Measurements from ENCODE around the gene TOR1B. TPM values are rescaled to one million over a fixed set of nuclear protein-coding genes. Genes with fewer than 3 reads are reported as not detected.
A peak's percentile ranks its signal among the peaks of the same experiment; 100 is the strongest.
"Not testable (repeated sequence)": the region's sequence is repeated elsewhere in the genome, so short reads cannot be mapped to it uniquely, and the experiment has no call there.

Gene TOR1B
- total and polyA plus RNA-seq, 9 donors = 12.3 to 21.5 (median 15.0) TPM

DNA sequence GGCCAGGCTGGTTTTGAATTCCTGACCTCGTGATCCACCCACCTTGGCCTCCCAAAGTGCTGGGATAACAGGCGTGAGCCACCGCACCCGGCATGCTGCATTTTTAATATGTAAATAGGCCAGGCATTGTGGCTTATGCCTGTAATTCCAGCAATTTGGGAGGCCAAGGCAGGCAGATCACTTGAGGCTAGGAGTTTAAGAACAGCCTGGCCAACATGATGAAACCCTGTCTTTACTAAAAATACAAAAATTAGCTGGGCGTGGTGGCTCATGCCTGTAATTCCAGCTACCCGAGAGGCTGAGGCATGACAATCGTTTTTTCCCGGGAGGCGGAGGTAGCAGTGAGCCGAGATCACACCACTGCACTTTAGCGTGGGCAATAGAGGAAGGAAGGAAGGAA, 18.0 kb upstream of the TOR1B start:
- H3K27me3 ChIP-seq (ENCODE audit: control insufficient read depth, insufficient read depth, low read length); H3K4me1 ChIP-seq (ENCODE audit: control insufficient read depth, insufficient read depth, low read length); DNase-seq; H3K4me3 ChIP-seq (ENCODE audit: low read length); H3K36me3 ChIP-seq (ENCODE audit: control insufficient read depth, insufficient read depth, low read length); H3K9me3 ChIP-seq (replicated peaks; ENCODE audit: control insufficient read depth, low read depth, low read length); H3K27ac ChIP-seq (ENCODE audit: low read length): not testable (repeated sequence)
- 72% methylated on average over 9 of the region's 11 CpGs for WGBS (ENCODE audit: insufficient coverage)

- DNase-seq = no peak
- no CpG with 5 or more reads among the region's 1 CpG for WGBS (ENCODE audit: insufficient coverage)
Measured at GRCh38 chr9:129785866-129786265, 17.1 kb upstream of the TOR1B start.

GRCh38 chr9:129786481-129786880, 16.5 kb upstream of the TOR1B start:
- H3K9me3 ChIP-seq (replicated peaks; ENCODE audit: control insufficient read depth, low read depth, low read length) = no peaks in the 10 kb centered on the region
- 73% methylated on average over 10 of the region's 10 CpGs for WGBS (ENCODE audit: insufficient coverage)
- no peak overlapping the region for H3K27ac ChIP-seq (ENCODE audit: low read length)
- no peaks in the 10 kb centered on the region for H3K4me1 ChIP-seq (ENCODE audit: control insufficient read depth, insufficient read depth, low read length)
- H3K27me3 ChIP-seq (ENCODE audit: control insufficient read depth, insufficient read depth, low read length) = peaks cover 2% of the 10 kb centered on the region
- no peak overlapping the region for H3K4me3 ChIP-seq (ENCODE audit: low read length)
- H3K36me3 ChIP-seq (ENCODE audit: control insufficient read depth, insufficient read depth, low read length) = no peaks in the 10 kb centered on the region
- DNase-seq = no peak

More at GRCh38 chr9:129785866-129786265, 17.1 kb upstream of the TOR1B start:
- no peaks in the 10 kb centered on the region for H3K4me1 ChIP-seq (ENCODE audit: control insufficient read depth, insufficient read depth, low read length)
- no peak overlapping the region for H3K4me3 ChIP-seq (ENCODE audit: low read length)
- H3K27me3 ChIP-seq (ENCODE audit: control insufficient read depth, insufficient read depth, low read length) = peaks cover 2% of the 10 kb centered on the region
- no peak overlapping the region for H3K27ac ChIP-seq (ENCODE audit: low read length)
- no peaks in the 10 kb centered on the region for H3K9me3 ChIP-seq (replicated peaks; ENCODE audit: control insufficient read depth, low read depth, low read length)
- no peaks in the 10 kb centered on the region for H3K36me3 ChIP-seq (ENCODE audit: control insufficient read depth, insufficient read depth, low read length)

GRCh38 chr9:129794549-129794948, 8.4 kb upstream of the TOR1B start:
- peaks cover 9% of the 10 kb centered on the region for H3K27me3 ChIP-seq (ENCODE audit: control insufficient read depth, insufficient read depth, low read length)
- DNase-seq = no peak
- H3K9me3 ChIP-seq (replicated peaks; ENCODE audit: control insufficient read depth, low read depth, low read length) = no peaks in the 10 kb centered on the region
- no peaks in the 10 kb centered on the region for H3K36me3 ChIP-seq (ENCODE audit: control insufficient read depth, insufficient read depth, low read length)
- 83% methylated on average over 8 of the region's 8 CpGs for WGBS (ENCODE audit: insufficient coverage)
- H3K4me1 ChIP-seq (ENCODE audit: control insufficient read depth, insufficient read depth, low read length) = no peaks in the 10 kb centered on the region
- H3K4me3 ChIP-seq (ENCODE audit: low read length) = no peak overlapping the region
- H3K27ac ChIP-seq (ENCODE audit: low read length) = no peak overlapping the region

DNA sequence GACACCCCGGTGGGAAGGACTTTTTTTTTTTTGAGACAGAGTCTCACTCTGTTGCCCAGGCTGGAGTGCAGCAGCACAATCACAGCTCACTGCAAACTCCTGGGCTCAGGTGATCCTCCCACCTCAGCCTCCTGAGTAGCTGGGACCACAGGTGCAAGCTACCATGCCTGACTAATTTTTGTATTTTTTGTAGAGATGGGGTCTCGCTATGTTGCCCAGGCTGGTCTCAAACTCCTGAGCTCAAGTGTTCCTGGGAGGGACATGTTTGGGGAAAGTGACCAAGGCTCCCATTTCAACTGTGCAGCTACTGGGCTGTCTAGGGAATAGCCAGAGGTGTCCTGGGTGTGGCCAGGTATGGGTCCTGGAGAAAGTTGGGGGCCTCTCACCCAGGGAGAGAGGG, 7.0 kb upstream of the TOR1B start:
- 81% methylated on average over 2 of the region's 2 CpGs for WGBS (ENCODE audit: insufficient coverage)
- not testable (repeated sequence) for H3K4me1 ChIP-seq (ENCODE audit: control insufficient read depth, insufficient read depth, low read length); H3K27ac ChIP-seq (ENCODE audit: low read length); DNase-seq; H3K27me3 ChIP-seq (ENCODE audit: control insufficient read depth, insufficient read depth, low read length); H3K36me3 ChIP-seq (ENCODE audit: control insufficient read depth, insufficient read depth, low read length); H3K4me3 ChIP-seq (ENCODE audit: low read length); H3K9me3 ChIP-seq (replicated peaks; ENCODE audit: control insufficient read depth, low read depth, low read length)

GRCh38 chr9:129798973-129799372, 4.0 kb upstream of the TOR1B start:
- peaks cover 9% of the 10 kb centered on the region for H3K27me3 ChIP-seq (ENCODE audit: control insufficient read depth, insufficient read depth, low read length)
- no peak overlapping the region for H3K27ac ChIP-seq (ENCODE audit: low read length)
- H3K9me3 ChIP-seq (replicated peaks; ENCODE audit: control insufficient read depth, low read depth, low read length) = no peaks in the 10 kb centered on the region
- WGBS (ENCODE audit: insufficient coverage) = 60% methylated on average over 1 of the region's 6 CpGs
- peaks cover 5% of the 10 kb centered on the region for H3K4me1 ChIP-seq (ENCODE audit: control insufficient read depth, insufficient read depth, low read length)
- H3K36me3 ChIP-seq (ENCODE audit: control insufficient read depth, insufficient read depth, low read length) = no peaks in the 10 kb centered on the region
- no peak overlapping the region for H3K4me3 ChIP-seq (ENCODE audit: low read length)
- DNase-seq = no peak

DNA sequence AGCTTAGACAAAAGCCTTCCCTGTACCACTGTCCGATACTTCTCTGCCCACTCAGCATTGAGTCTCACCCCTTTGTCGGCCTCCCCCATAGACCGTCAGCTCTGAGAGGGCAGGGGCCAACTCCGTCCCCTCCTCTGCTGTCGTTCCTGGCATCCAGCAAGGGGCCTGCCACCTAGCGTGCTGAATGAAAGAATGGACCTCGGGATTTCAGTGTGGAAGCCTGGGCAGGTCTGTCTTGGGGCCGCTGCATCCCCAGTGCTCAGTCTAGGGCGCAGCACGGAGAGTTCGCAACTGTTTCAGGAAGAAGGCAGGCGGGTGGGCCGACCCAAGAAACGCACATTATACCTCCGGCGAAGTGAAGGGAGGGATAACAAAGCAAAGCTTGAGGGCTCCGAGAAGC, 1.5 kb upstream of the TOR1B start:
- Histone ChIP-seq H3K27me3 (ENCODE audit: control insufficient read depth, insufficient read depth, low read length) (no peaks in the 10 kb centered on the region), H3K4me3 (ENCODE audit: low read length) (no peak overlapping the region), H3K4me1 (ENCODE audit: control insufficient read depth, insufficient read depth, low read length) (peaks cover 9% of the 10 kb centered on the region), H3K9me3 (replicated peaks; ENCODE audit: control insufficient read depth, low read depth, low read length) (no peaks in the 10 kb centered on the region), H3K36me3 (ENCODE audit: control insufficient read depth, insufficient read depth, low read length) (peaks cover 8% of the 10 kb centered on the region), H3K27ac (ENCODE audit: low read length) (no peak overlapping the region)
- WGBS (ENCODE audit: insufficient coverage) = 74% methylated on average over 17 of the region's 17 CpGs
- DNase-seq = no peak

DNA sequence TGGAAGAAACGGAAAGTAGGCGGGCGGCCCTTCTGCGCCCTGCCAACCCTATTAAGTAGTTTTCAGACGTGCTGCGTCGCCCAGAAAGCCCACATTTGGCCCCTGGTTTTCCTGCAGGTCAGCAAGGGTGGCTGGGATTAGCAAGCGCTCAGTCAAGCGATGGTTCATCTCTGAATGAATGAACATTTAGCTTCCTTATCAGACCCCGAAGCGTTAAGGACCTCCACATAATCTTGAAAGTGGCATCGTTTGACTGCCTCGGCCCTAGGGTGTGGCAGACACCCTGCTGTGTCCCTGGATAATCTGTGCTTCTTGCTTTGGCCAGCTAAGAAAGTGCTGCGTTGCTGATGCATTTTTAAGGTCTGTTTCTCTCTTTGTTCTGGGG, 684 bp downstream of the TOR1B start:
- WGBS (ENCODE audit: insufficient coverage) = under 1% methylated on average over 12 of the region's 14 CpGs
- no peak for DNase-seq
- no peaks in the 10 kb centered on the region for H3K9me3 ChIP-seq (replicated peaks; ENCODE audit: control insufficient read depth, low read depth, low read length)
- peaks cover 19% of the 10 kb centered on the region for H3K36me3 ChIP-seq (ENCODE audit: control insufficient read depth, insufficient read depth, low read length)
- peak overlapping the region; percentile 20 for H3K27ac ChIP-seq (ENCODE audit: low read length)
- no peaks in the 10 kb centered on the region for H3K27me3 ChIP-seq (ENCODE audit: control insufficient read depth, insufficient read depth, low read length)
- H3K4me3 ChIP-seq (ENCODE audit: low read length) = peak overlapping the region; percentile 63
- peaks cover 9% of the 10 kb centered on the region for H3K4me1 ChIP-seq (ENCODE audit: control insufficient read depth, insufficient read depth, low read length)

DNA sequence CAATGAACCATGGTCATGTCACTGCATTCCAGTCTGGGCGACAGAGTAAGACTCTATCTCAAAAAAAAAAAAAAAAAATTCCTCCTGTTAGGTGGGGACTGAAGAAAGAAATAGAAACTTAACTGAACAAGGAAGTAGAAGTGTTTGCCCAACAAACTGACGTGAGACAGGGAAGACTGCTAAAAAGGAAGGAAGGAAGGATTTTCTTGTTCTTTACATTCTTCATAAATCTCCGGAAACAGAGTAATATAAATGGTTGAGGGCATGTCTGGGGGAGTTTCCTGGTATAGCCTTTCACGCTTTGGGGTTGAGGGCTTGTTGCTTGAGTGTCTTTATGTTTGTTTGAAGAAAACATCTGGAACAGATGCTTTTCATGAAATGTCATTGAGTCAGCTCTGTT, 3.1 kb downstream of the TOR1B start:
- no peak overlapping the region for H3K4me3 ChIP-seq (ENCODE audit: low read length)
- no peaks in the 10 kb centered on the region for H3K27me3 ChIP-seq (ENCODE audit: control insufficient read depth, insufficient read depth, low read length)
- H3K9me3 ChIP-seq (replicated peaks; ENCODE audit: control insufficient read depth, low read depth, low read length) = no peaks in the 10 kb centered on the region
- H3K36me3 ChIP-seq (ENCODE audit: control insufficient read depth, insufficient read depth, low read length) = peaks cover 38% of the 10 kb centered on the region
- H3K27ac ChIP-seq (ENCODE audit: low read length) = no peak overlapping the region
- H3K4me1 ChIP-seq (ENCODE audit: control insufficient read depth, insufficient read depth, low read length) = peaks cover 9% of the 10 kb centered on the region
- 57% methylated on average over 2 of the region's 4 CpGs for WGBS (ENCODE audit: insufficient coverage)
- DNase-seq = no peak

GRCh38 chr9:129809346-129809745, 6.4 kb downstream of the TOR1B start:
- Histone ChIP-seq H3K36me3 (ENCODE audit: control insufficient read depth, insufficient read depth, low read length) (peaks cover 56% of the 10 kb centered on the region), H3K27ac (ENCODE audit: low read length) (no peak overlapping the region), H3K4me3 (ENCODE audit: low read length) (no peak overlapping the region), H3K4me1 (ENCODE audit: control insufficient read depth, insufficient read depth, low read length) (peaks cover under 1% of the 10 kb centered on the region), H3K27me3 (ENCODE audit: control insufficient read depth, insufficient read depth, low read length) (no peaks in the 10 kb centered on the region), H3K9me3 (replicated peaks; ENCODE audit: control insufficient read depth, low read depth, low read length) (no peaks in the 10 kb centered on the region)
- WGBS (ENCODE audit: insufficient coverage) = 61% methylated on average over 5 of the region's 11 CpGs
- no peak for DNase-seq

DNA sequence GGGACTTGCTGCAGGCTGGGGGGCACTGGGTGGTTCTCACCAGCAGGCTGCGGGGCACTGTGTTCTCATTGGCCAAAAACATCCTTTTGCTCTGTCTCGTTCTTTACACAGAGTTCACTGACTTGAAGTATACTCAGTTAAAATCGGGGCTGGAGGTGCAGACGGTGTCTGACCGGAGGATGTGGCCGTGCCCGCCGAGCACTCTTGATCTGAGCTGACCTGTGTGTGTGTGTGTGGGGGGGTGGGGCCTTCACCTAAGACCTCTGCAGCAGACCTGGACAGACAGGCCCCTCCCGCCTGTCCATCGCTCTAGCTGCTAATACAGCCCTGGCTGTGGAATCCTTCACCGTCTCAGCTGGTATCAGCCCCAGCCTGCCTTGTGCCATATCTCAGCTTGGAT, 7.1 kb downstream of the TOR1B start:
- no peak overlapping the region for H3K27ac ChIP-seq (ENCODE audit: low read length)
- H3K27me3 ChIP-seq (ENCODE audit: control insufficient read depth, insufficient read depth, low read length) = no peaks in the 10 kb centered on the region
- DNase-seq = no peak
- H3K9me3 ChIP-seq (replicated peaks; ENCODE audit: control insufficient read depth, low read depth, low read length) = no peaks in the 10 kb centered on the region
- WGBS (ENCODE audit: insufficient coverage) = 80% methylated on average over 11 of the region's 11 CpGs
- no peak overlapping the region for H3K4me3 ChIP-seq (ENCODE audit: low read length)
- H3K4me1 ChIP-seq (ENCODE audit: control insufficient read depth, insufficient read depth, low read length) = no peaks in the 10 kb centered on the region
- peaks cover 59% of the 10 kb centered on the region for H3K36me3 ChIP-seq (ENCODE audit: control insufficient read depth, insufficient read depth, low read length)
